ENCODE data around the gene NGFR. TPM values are rescaled to one million over a fixed set of nuclear protein-coding genes. Genes with fewer than 3 reads are reported as not detected.

Gene NGFR
- total RNA-seq (2014; rRNA removed; shearing (Covaris generic)), result 0.34 and 1.1 TPM in 2 replicates

- DNase-seq (ENCODE audit: low read depth), result peak; percentile 66
Observed at GRCh38 chr17:49494986-49495841, at the start of gene NGFR. NGFR (plus strand) TSS chr17:49495293; CDS start chr17:49495418, 125 bp downstream.

GRCh38 chr17:49445591-49445990 is 49.5 kb upstream of the NGFR start:
- DNase-seq (ENCODE audit: low read depth), result no peak

- DNase-seq (ENCODE audit: low read depth), result no peak
Observed at GRCh38 chr17:49447628-49448302, 47.3 kb upstream of the NGFR start.

GRCh38 chr17:49450181-49450580 is 44.9 kb upstream of the NGFR start:
- DNase-seq (ENCODE audit: low read depth), result no peak

GRCh38 chr17:49450735-49451134 is 44.4 kb upstream of the NGFR start:
- DNase-seq (ENCODE audit: low read depth), result peak; percentile 55

- no peak for DNase-seq (ENCODE audit: low read depth)
Observed at GRCh38 chr17:49452201-49452600, 42.9 kb upstream of the NGFR start.

- no peak for DNase-seq (ENCODE audit: low read depth)
Observed at GRCh38 chr17:49452661-49453060, 42.4 kb upstream of the NGFR start.

GRCh38 chr17:49454050-49454449 is 41.0 kb upstream of the NGFR start:
- peak; percentile 45 for DNase-seq (ENCODE audit: low read depth)

- DNase-seq (ENCODE audit: low read depth), result no peak
Observed at GRCh38 chr17:49455272-49455861, 39.7 kb upstream of the NGFR start.

GRCh38 chr17:49456183-49456965 is 38.7 kb upstream of the NGFR start:
- DNase-seq (ENCODE audit: low read depth), result peak; percentile 80

GRCh38 chr17:49457564-49458535 is 37.2 kb upstream of the NGFR start:
- DNase-seq (ENCODE audit: low read depth), result no peak

- no peak for DNase-seq (ENCODE audit: low read depth)
Observed at GRCh38 chr17:49459401-49459984, 35.6 kb upstream of the NGFR start.

GRCh38 chr17:49460401-49460800 is 34.7 kb upstream of the NGFR start:
- DNase-seq (ENCODE audit: low read depth), result no peak

- no peak for DNase-seq (ENCODE audit: low read depth)
Observed at GRCh38 chr17:49461580-49461979, 33.5 kb upstream of the NGFR start.

GRCh38 chr17:49464049-49464448 is 31.0 kb upstream of the NGFR start:
- DNase-seq (ENCODE audit: low read depth), result no peak

GRCh38 chr17:49465331-49465903 is 29.7 kb upstream of the NGFR start:
- DNase-seq (ENCODE audit: low read depth), result no peak

GRCh38 chr17:49466436-49466835 is 28.7 kb upstream of the NGFR start:
- DNase-seq (ENCODE audit: low read depth), result no peak

- DNase-seq (ENCODE audit: low read depth), result no peak
Observed at GRCh38 chr17:49467175-49467574, 27.9 kb upstream of the NGFR start.

GRCh38 chr17:49468811-49469385 is 26.2 kb upstream of the NGFR start:
- no peak for DNase-seq (ENCODE audit: low read depth)
